Keratinocyte (primary cell): ENCODE data around the gene PRKCZ. TPM values are rescaled to one million over a fixed set of nuclear protein-coding genes. Genes with fewer than 3 reads are reported as not detected.

Experiments used
- DNase-seq: peaks from one replicate; pipeline ENCODE4 v3.0.0-alpha.2; 2011; ENCODE audit warnings: low read depth, missing footprints, low spot score
- FAIRE-seq: peaks from 2 replicates; lab custom pipeline; 2011; peaks lifted over from hg19 to GRCh38; lab: Jason Lieb, UNC
- H2AFZ ChIP-seq: 2 replicates; pipeline ENCODE4 v1.6.0; 2012; ENCODE audit warnings: low read length, control low read depth, inconsistent platforms; ENCODE audit not compliant: control insufficient read depth
- H3K27ac ChIP-seq: 2 replicates; pipeline ENCODE4 v1.5.1; 2011; ENCODE audit warnings: low read length; ENCODE audit not compliant: control insufficient read depth, insufficient read depth
- H3K27me3 ChIP-seq: 3 replicates; pipeline ENCODE4 v1.6.0; 2011; ENCODE audit warnings: low read length; ENCODE audit not compliant: control insufficient read depth, insufficient read depth; ENCODE audit errors: extremely low read depth
- H3K36me3 ChIP-seq, 2 experiments: 2 replicates in 1 of 2; 3 replicates in 1 of 2; pipeline ENCODE4 v1.5.1; 2011; ENCODE audit warnings: low read length in 2 of 2, mild to moderate bottlenecking in 1 of 2; ENCODE audit not compliant: control insufficient read depth in 2 of 2, insufficient read depth in 2 of 2; ENCODE audit errors: extremely low read depth in 1 of 2
- H3K4me1 ChIP-seq: 3 replicates; pipeline ENCODE4 v1.5.1; 2011; ENCODE audit warnings: low read length; ENCODE audit not compliant: control insufficient read depth, insufficient read depth; ENCODE audit errors: extremely low read depth
- H3K4me2 ChIP-seq: 3 replicates; pipeline ENCODE4 v1.6.0; 2011; ENCODE audit warnings: low read depth, low read length; ENCODE audit not compliant: control insufficient read depth, insufficient read depth; ENCODE audit errors: extremely low read depth
- H3K4me3 ChIP-seq, 3 experiments: fragments of 200-600 bp in 1 of 3; sonication (generic) in 1 of 3; 2 replicates in 2 of 3; 3 replicates in 1 of 3; pipeline ENCODE4 v1.5.1; 2011 to 2016; ENCODE audit warnings: low read length in 3 of 3, mild to moderate bottlenecking in 3 of 3, control low read depth in 2 of 3, inconsistent platforms in 1 of 3, low read depth in 1 of 3, mixed read lengths in 1 of 3, mixed run types in 1 of 3, moderate library complexity in 1 of 3; ENCODE audit not compliant: control insufficient read depth in 2 of 3, insufficient read depth in 2 of 3; ENCODE audit errors: extremely low read depth in 1 of 3
- H3K79me2 ChIP-seq: 2 replicates; pipeline ENCODE4 v1.6.0; 2012; ENCODE audit warnings: low read length; ENCODE audit not compliant: control insufficient read depth, insufficient read depth
- H3K9ac ChIP-seq: 3 replicates; pipeline ENCODE4 v1.6.0; 2011; ENCODE audit warnings: low read length; ENCODE audit not compliant: control insufficient read depth, insufficient read depth; ENCODE audit errors: extremely low read depth
- H3K9me1 ChIP-seq: 3 replicates; pipeline ENCODE4 v1.6.0; 2011; ENCODE audit warnings: low read length; ENCODE audit not compliant: control insufficient read depth, insufficient read depth; ENCODE audit errors: extremely low read depth
- H3K9me3 ChIP-seq: 2 replicates; pipeline ENCODE4 v1.5.1; 2012; ENCODE audit warnings: low read depth, low read length; ENCODE audit not compliant: control insufficient read depth
- H4K20me1 ChIP-seq: 3 replicates; pipeline ENCODE4 v1.6.0; 2011; ENCODE audit warnings: low read length; ENCODE audit not compliant: control insufficient read depth, insufficient read depth; ENCODE audit errors: extremely low read depth
- CTCF ChIP-seq, 3 experiments: IDR thresholded peaks in 1 of 3; conservative IDR thresholded peaks in 1 of 3; optimal IDR thresholded peaks in 1 of 3; 2 replicates in 2 of 3; 3 replicates in 1 of 3; pipeline versions ENCODE3 to v1.5.1; 2011; ENCODE audit warnings: low read length in 3 of 3, mild to moderate bottlenecking in 3 of 3, moderate library complexity in 2 of 3, control low read depth in 1 of 3, inconsistent platforms in 1 of 3; ENCODE audit not compliant: insufficient read depth in 2 of 3; ENCODE audit errors: extremely low read depth in 1 of 3
- EZH2 ChIP-seq: IDR thresholded peaks from one replicate; pipeline ENCODE4 v1.6.1; 2012; ENCODE audit warnings: inconsistent platforms, mild to moderate bottlenecking, low read length, moderate library complexity
- dilution Hi-C: fragments of 300-500 bp; cut with MboI; formaldehyde crosslinking; loops from one replicate; pipeline ENCODE4 v1.7.0; 2020; ENCODE audit warnings: low sequenced_read_pairs; ENCODE audit not compliant: extremely low pct_ligation_motif_present
- polyA plus RNA-seq, 5 experiments: library from polyadenylated mRNA; depleted of rRNA in 3 of 5; stranded (reverse) in 3 of 5; stranded (forward) in 1 of 5; unstranded in 1 of 5; fragments of >200 nt; gene quantifications; 1 replicate in 1 of 5; 2 replicates in 3 of 5; 3 replicates in 1 of 5; pipeline versions ENCODE4 v1.2.1 to v1.2.3, GENCODE V29; 2011 to 2012; ENCODE audit warnings: missing spikeins in 2 of 5, low read depth in 1 of 5, low replicate concordance in 1 of 5

Gene PRKCZ
- polyA plus RNA-seq, 1 donor (not counting 4 experiments of a cell fraction or from before 2014, with no cell fraction given): 36.3 TPM

DNA sequence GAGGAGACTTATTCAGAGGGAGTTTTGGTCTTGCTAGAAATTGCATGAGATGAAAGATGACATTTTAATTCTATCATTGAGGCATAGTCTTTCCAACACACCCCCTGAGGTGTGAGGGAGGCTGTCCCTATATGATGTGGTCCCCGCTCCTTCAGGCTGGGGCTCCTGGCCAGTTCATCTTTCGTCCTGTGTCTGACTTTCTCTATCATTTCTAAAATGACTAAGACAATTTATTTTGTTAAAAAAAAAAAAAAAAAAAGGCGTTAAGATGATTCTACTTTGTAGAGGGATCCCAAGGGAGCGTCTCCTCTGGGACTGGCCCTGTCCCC lies 50.5 kb downstream of the PRKCZ start:
- no peaks in the 10 kb centered on the region for H3K9me1 ChIP-seq
- no peak overlapping the region for H3K4me3 ChIP-seq
- H3K4me2 ChIP-seq: no peak overlapping the region
- TF ChIP-seq EZH2 (no peak), CTCF (optimal IDR thresholded peaks at IDR 0.05 in 1 of 3, IDR thresholded peaks at IDR 0.05 in 1 of 3, conservative IDR thresholded peaks at IDR 0.05 in 1 of 3; ENCODE audit: extremely low read depth in 1 of 3, insufficient read depth in 2 of 3, low read length in 3 of 3) (no peak)
- peaks cover 12% of the 10 kb centered on the region for H3K9me3 ChIP-seq
- no peak overlapping the region for H2AFZ ChIP-seq
- FAIRE-seq (no peak), DNase-seq (no peak)
- H3K36me3 ChIP-seq: peaks cover 10 to 13% of the 10 kb centered on the region in 2 experiments
- no peaks in the 10 kb centered on the region for H3K4me1 ChIP-seq
- no peak overlapping the region for H3K9ac ChIP-seq
- H4K20me1 ChIP-seq: peaks cover 3% of the 10 kb centered on the region
- no peaks in the 10 kb centered on the region for H3K27me3 ChIP-seq
- H3K79me2 ChIP-seq: peaks cover 6% of the 10 kb centered on the region
- dilution Hi-C loops: no loop called here
- H3K27ac ChIP-seq: no peak overlapping the region

DNA sequence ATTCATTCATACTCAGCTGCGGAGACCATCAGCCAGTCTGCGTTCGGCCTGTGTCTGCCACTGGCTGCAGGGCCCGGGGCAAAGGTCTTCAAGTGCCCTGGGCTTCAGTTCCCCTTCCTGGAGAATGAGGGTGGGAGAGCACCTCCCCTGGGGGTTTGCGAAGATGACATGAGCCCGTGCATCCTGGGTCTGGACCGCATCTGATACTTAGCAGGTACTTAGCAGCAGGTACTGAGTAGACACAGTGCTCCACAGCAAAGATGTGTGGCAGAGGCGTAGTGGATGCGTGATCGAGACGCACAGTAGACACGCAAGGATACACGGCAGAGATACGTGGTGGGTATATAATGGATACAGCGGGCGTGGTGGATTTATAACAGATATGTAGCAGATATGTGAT lies 51.3 kb downstream of the PRKCZ start:
- FAIRE-seq: no peak
- H3K27ac ChIP-seq: no peak overlapping the region
- no peaks in the 10 kb centered on the region for H3K4me1 ChIP-seq
- H3K4me3 ChIP-seq: no peak overlapping the region
- H4K20me1 ChIP-seq: peaks cover 3% of the 10 kb centered on the region
- TF ChIP-seq EZH2 (no peak), CTCF (optimal IDR thresholded peaks at IDR 0.05 in 1 of 3, IDR thresholded peaks at IDR 0.05 in 1 of 3, conservative IDR thresholded peaks at IDR 0.05 in 1 of 3; ENCODE audit: extremely low read depth in 1 of 3, insufficient read depth in 2 of 3, low read length in 3 of 3) (no peak)
- dilution Hi-C loops: no loop called here
- H3K9ac ChIP-seq: no peak overlapping the region
- no peak for DNase-seq
- H3K4me2 ChIP-seq: no peak overlapping the region
- H3K36me3 ChIP-seq: peaks cover 12 to 14% of the 10 kb centered on the region in 2 experiments
- H3K79me2 ChIP-seq: no peaks in the 10 kb centered on the region
- H2AFZ ChIP-seq: no peak overlapping the region
- no peaks in the 10 kb centered on the region for H3K9me1 ChIP-seq
- H3K27me3 ChIP-seq: no peaks in the 10 kb centered on the region
- H3K9me3 ChIP-seq: peaks cover 6% of the 10 kb centered on the region
